GM19023 (cell line): ENCODE data around the gene CLN5.

Source experiments
- ATAC-seq: cut with Tn5 transposase; IDR thresholded peaks from one replicate; pipeline ENCODE4 v1.9.1; 2021; ENCODE audit warnings: mild to moderate bottlenecking, moderate library complexity; ENCODE audit not compliant: unreplicated experiment

CLN5 gene

GRCh38 chr13:77016251-77016812 is 24.5 kb downstream of the CLN5 start:
- ATAC-seq, result no peak

DNA sequence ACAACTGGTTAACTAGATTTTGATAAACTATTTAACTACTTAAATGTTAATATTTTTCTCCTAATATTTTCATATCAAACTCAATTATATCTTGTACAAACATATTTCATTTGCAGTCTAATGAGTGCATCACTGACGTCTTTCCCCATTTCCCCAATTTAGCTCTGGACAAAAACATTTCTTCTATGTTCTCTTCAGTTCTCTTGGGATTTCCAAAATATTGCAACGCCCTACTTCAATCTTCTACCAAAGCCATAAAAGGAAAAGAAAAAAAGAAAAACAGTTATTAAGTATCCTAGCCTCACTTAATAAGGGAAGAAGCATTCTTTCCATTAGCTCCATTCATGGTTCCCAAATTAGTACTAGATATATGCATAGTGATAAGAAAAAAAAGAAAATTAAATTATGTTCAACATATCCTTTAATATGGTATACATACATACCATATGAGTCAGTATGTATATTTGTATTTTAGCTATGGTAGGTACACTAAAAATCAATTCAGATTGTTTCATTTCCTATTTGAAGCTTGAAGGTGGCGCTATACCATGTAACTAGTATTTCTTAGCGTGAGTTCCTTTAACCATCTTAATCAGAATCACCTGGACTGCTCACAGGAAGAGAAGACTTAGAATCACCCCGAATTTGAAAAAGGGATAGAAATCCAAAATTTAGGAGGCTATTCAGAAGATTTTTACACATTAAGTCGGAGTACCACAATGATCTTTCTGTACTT is 25.2 kb downstream of the CLN5 start:
- ATAC-seq, result no peak

GRCh38 chr13:77019756-77020155 is 27.9 kb downstream of the CLN5 start:
- ATAC-seq, result no peak

GRCh38 chr13:77022341-77022740 is 30.5 kb downstream of the CLN5 start:
- ATAC-seq, result no peak

- peak; percentile 52 for ATAC-seq
Observed at GRCh38 chr13:77026255-77026860, 34.5 kb downstream of the CLN5 start.

- peak; percentile 61 for ATAC-seq
Observed at GRCh38 chr13:77026861-77027621, 35.2 kb downstream of the CLN5 start, which contains the start of gene FBXL3. TSS of gene FBXL3 (minus strand) at chr13:77027159. CDS start at chr13:77021860, 5,299 bp downstream.

DNA sequence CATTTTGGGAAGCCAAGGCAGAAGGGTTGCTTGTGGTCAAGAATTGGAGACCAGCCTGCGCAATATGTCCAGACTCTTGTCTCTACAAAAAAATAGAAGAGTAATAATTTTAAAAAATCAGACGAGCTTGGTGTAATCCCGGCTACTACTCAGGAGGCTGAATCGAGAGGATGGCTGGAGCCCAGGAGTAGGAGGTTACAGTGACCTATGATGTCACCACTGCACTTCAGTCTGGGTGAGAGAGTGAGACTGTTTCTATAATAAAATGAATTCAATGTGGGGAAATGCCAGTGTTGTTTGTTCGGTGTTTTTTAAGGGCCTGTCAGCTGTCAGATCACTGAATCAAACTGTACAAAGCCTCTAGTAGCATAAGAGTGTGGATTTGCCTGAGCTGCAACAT is 36.3 kb downstream of the CLN5 start:
- no peak for ATAC-seq

GRCh38 chr13:77029436-77029835 is 37.6 kb downstream of the CLN5 start:
- no peak for ATAC-seq

- ATAC-seq, result no peak
Observed at GRCh38 chr13:77031656-77032243, 39.9 kb downstream of the CLN5 start.

- ATAC-seq, result no peak
Observed at GRCh38 chr13:77033717-77034302, 41.9 kb downstream of the CLN5 start.

GRCh38 chr13:77034881-77035280 is 43.0 kb downstream of the CLN5 start:
- ATAC-seq, result no peak

DNA sequence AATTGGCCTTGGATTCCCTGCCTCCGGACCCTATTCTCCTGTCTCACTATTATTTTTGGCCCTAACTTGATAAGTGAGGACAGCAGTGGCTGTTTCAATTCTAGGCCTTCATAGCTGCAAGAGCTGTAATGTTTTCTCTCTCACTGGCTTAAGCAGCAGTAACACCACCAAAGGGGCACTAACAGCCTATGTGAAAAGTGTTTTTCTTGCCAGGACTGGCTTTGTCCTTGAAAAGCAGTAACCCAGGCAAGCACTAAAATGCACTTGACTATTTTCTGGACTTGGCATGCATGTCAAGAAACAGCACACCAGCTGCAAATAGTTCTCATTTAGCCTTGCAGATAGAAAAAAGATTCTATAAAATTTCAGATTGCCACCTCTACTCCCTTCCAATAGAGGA is 44.4 kb downstream of the CLN5 start:
- no peak for ATAC-seq

DNA sequence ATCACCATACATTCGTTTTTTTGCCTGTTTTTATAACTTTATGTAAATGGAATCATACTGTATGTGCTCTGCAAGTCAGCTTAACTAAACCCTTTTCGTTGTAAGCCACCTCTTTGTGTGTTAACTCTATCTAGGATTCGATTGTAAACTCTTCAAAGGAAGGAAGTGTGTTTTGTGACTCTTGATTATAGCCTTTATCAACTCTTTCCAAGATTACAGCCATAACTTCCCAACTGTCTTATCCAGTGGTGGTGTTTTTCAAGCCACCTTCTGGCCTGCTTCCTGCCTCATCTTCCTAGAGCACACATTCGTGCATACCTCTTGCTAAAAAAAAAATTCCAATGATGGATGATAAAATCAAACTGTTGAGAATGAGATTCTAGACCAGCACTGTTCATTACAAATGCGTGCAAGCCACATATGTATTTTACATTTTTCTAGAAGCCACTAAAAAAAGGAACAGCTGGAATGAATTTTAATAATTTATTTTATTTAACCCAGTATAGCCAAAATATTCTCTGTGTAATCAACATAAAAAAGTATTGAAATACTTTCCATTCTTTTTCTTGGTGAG is 47.1 kb downstream of the CLN5 start:
- ATAC-seq, result no peak

- no peak for ATAC-seq
Observed at GRCh38 chr13:77040076-77040475, 48.2 kb downstream of the CLN5 start.

DNA sequence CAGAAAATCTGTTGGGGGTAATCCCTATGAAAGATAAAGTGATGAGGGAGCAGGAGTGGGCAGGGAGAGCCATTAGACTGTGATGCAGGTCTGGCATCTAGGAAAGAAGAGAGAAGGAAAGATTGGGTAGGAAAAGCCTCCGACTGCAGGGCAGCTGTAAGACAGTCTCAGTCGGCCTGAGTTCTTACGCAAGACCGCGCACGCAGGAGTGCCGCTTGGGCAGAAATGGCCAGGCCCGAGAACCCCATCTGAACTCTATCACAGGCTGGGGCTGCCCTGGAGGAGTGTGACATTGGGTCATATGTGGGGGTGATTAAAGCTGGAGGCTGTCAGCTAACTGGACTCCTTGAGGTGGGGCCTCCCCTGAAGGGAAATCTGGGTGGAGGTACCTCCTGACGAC is 49.0 kb downstream of the CLN5 start:
- ATAC-seq, result no peak

DNA sequence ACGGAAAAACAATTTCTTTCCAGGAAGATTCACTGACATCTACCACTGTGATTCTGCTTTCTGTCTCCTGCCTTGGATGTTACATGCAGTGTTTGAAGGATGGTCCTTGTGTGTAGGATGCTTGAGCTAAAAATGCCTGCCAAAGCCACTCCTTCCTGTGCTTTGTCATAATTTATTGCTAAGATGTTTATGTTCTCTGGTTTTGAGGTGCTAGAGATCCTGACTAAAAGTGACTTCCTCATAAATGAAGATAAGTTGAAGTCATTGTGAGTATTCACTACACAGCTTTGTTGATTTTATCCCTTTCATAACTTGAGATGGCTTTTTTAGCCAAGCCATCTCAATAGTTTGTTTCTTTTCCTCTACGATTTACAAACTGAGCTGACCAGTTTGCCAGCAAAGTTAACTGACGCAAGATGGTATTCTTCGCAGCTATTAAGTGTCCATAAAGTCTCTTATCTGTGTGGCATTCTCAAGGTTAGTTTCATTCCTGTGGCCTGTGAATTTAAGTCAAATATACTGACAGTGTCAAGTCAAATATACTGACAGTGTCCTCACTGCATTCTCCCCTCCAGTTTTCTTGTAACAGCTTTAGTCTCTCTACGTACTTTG is 50.8 kb downstream of the CLN5 start:
- ATAC-seq, result no peak

GRCh38 chr13:77047649-77048343 is 55.9 kb downstream of the CLN5 start:
- no peak for ATAC-seq

- no peak for ATAC-seq
Observed at GRCh38 chr13:77048681-77049080, 56.8 kb downstream of the CLN5 start.

- no peak for ATAC-seq
Observed at GRCh38 chr13:77053192-77053591, 61.3 kb downstream of the CLN5 start.
